ENCODE results near the gene GDI2.
"Not testable (repeated sequence)": the region's sequence is repeated elsewhere in the genome, so short reads cannot be mapped to it uniquely, and the experiment has no call there.

The GDI2 gene

GRCh38 chr10:5813341-5814109, at the start of gene GDI2:
TSS of gene GDI2 (minus strand) at chr10:5813434. CDS start at chr10:5813258, 176 bp downstream.
- DNase-seq (ENCODE audit: low spot score) = peak; percentile 95

- DNase-seq (ENCODE audit: low spot score) = no peak
These were observed 49.2 kb upstream of the GDI2 start for GRCh38 chr10:5862360-5862961.

- DNase-seq (ENCODE audit: low spot score) = no peak
These were observed 46.8 kb upstream of the GDI2 start for GRCh38 chr10:5860066-5860465.

GRCh38 chr10:5858811-5859210, 45.6 kb upstream of the GDI2 start:
- no peak for DNase-seq (ENCODE audit: low spot score)

GRCh38 chr10:5856701-5857004, 43.4 kb upstream of the GDI2 start:
- no peak for DNase-seq (ENCODE audit: low spot score)

- DNase-seq (ENCODE audit: low spot score) = no peak
These were observed 42.9 kb upstream of the GDI2 start for GRCh38 chr10:5855979-5856700.

GRCh38 chr10:5854131-5854475, 40.9 kb upstream of the GDI2 start:
- DNase-seq (ENCODE audit: low spot score) = no peak

GRCh38 chr10:5846667-5847066, 33.4 kb upstream of the GDI2 start:
- not testable (repeated sequence) for DNase-seq (ENCODE audit: low spot score)

- no peak for DNase-seq (ENCODE audit: low spot score)
These were observed 31.3 kb upstream of the GDI2 start for GRCh38 chr10:5844345-5845055.

- DNase-seq (ENCODE audit: low spot score) = no peak
These were observed 30.6 kb upstream of the GDI2 start for GRCh38 chr10:5843686-5844344.

GRCh38 chr10:5841965-5842364, 28.7 kb upstream of the GDI2 start:
- no peak for DNase-seq (ENCODE audit: low spot score)

GRCh38 chr10:5840314-5841307, 27.4 kb upstream of the GDI2 start:
- DNase-seq (ENCODE audit: low spot score) = no peak

- DNase-seq (ENCODE audit: low spot score) = not testable (repeated sequence)
These were observed 22.9 kb upstream of the GDI2 start for GRCh38 chr10:5836181-5836580.

- DNase-seq (ENCODE audit: low spot score) = no peak
These were observed 22.3 kb upstream of the GDI2 start for GRCh38 chr10:5835446-5836095.

GRCh38 chr10:5833814-5834213, 20.6 kb upstream of the GDI2 start:
- DNase-seq (ENCODE audit: low spot score) = no peak

GRCh38 chr10:5832946-5833345, 19.7 kb upstream of the GDI2 start:
- no peak for DNase-seq (ENCODE audit: low spot score)

- no peak for DNase-seq (ENCODE audit: low spot score)
These were observed 18.2 kb upstream of the GDI2 start for GRCh38 chr10:5831446-5831782.

- DNase-seq (ENCODE audit: low spot score) = no peak
These were observed 17.6 kb upstream of the GDI2 start for GRCh38 chr10:5830629-5831445.

- no peak for DNase-seq (ENCODE audit: low spot score)
These were observed 16.0 kb upstream of the GDI2 start for GRCh38 chr10:5829267-5829666.

- no peak for DNase-seq (ENCODE audit: low spot score)
These were observed 15.5 kb upstream of the GDI2 start for GRCh38 chr10:5828725-5829124.

Measured in HuH-7.5 (cell line).